NCI-H748 (cell line): ENCODE results near the gene ESR2.
"Not testable (repeated sequence)": the region's sequence is repeated elsewhere in the genome, so short reads cannot be mapped to it uniquely, and the experiment has no call there.

Experiments
- DNase-seq: peaks from one replicate; lab custom pipeline; 2025; ENCODE audit not compliant: unreplicated experiment; lab: John Stamatoyannopoulos, UW

ESR2 gene

GRCh38 chr14:64158608-64159007 is 135.6 kb downstream of the ESR2 start:
- no peak for DNase-seq

DNA sequence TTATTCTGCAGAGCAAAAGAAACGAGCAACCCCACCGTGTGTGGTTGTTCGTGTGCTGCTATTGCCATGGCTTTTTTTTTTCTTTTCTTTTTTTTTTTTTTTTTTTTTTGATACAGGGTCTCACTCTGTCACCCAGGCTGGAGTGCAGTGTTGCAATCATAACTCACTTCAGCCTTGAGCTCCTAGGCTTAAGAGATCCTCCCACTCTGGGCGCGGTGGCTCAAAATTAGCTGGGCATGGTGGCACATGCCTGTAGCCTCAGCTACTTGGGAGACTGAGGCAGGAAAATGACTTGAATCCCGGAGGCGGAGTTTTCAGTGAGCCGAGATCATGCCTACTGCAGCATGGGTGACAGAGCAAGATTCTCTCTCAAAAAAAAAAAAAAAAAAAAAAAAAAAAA is 144.2 kb downstream of the ESR2 start:
- no peak for DNase-seq

- DNase-seq: no peak
Measured at GRCh38 chr14:64147126-64147790, 146.9 kb downstream of the ESR2 start.

- DNase-seq: no peak
Measured at GRCh38 chr14:64137657-64138290, 156.4 kb downstream of the ESR2 start.

DNA sequence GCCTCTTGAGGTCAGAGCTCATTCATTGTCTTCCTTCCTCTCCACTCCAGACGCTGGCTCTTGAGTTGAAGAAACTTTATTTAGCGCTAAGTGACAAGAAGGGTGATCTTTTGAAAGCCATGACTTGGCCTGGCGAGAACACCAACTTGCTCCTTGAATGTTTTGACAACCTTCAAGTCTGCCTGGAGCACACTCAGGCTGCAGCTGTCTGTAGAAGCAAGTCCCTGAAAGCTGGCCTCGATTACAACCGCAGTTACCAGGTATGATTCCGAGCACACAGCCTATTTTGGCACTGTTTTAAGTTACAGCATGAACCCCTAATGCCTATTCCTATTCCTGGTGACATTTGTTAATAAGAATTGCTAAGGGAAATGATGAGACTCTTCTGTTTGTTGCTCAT is 167.6 kb downstream of the ESR2 start:
- DNase-seq: no peak

DNA sequence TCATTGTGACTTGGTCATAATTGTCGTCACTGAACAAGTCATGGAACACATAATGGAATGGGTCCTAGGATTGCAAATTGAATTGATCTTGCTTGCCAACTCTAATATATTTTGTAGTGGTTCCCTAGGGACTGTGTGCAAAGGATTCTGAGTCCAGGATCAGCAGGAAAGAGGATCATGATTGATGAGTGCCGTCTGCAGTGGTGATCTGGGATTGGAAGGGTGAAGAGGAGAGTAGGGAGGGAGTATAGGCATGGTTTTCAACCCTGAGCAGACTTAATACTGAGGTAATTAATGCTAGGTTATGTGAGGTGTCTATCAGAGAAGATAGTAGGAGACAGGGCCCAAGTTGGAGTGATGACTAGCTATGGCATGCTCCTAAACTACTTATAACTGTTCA is 168.9 kb downstream of the ESR2 start:
- DNase-seq: no peak

GRCh38 chr14:64123241-64123822 is 170.8 kb downstream of the ESR2 start:
- no peak for DNase-seq

GRCh38 chr14:64119980-64120379 is 174.2 kb downstream of the ESR2 start:
- DNase-seq: no peak

- no peak for DNase-seq
Measured at GRCh38 chr14:64119500-64119899, 174.7 kb downstream of the ESR2 start.

DNA sequence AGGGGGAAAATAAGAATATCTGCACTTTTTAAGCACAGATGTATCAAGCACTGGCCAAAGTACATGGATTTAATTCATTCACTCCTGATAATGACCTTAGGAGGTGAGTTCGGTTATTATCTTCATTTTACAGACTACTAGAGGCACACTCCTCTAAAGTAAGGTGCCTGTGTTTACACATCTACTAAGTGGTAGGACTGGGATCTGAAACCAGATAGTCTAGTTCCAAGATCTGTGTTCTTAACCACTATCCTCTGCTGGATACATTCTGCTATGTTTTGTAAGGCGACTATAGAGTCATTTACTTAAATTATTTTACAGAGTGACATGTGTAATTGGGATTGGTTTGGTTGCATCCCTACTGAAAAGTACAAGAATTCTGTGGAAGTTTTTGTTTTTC is 175.3 kb downstream of the ESR2 start:
- DNase-seq: no peak

GRCh38 chr14:64118403-64118742 is 175.8 kb downstream of the ESR2 start:
- not testable (repeated sequence) for DNase-seq

DNA sequence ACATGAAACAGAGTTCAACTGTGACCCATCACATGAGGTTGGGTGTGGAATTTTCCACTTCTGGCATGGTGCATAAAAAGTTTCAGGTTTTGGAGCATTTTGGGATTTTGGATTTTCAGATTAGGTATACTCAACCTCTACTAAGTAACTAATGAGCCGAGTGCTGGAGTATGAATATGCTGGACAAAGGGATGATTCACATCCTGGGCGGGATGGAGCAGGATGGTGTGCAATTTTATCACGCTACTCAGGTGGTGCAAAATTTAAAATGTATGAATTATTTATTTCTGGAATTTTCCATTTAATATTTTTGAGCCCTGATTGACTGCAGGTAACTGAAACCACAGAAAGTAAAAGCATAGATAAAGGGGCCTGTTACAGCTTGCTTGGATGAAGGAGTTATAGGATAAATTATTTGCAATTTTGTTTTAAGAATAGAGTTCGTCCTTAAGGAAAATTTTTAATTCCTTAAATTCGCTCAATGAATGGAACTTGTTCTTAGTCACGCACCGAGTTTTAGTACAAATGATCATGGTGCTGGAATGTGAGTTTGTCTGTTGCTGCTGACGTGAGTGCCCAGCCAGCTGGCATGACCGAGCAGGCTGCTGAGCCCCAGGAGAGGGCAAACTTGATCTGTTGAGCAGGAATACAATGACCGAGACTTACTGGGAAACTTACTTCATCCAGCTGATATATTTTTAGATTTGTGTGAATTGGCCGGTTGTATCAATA is 176.3 kb downstream of the ESR2 start:
- no peak for DNase-seq

DNA sequence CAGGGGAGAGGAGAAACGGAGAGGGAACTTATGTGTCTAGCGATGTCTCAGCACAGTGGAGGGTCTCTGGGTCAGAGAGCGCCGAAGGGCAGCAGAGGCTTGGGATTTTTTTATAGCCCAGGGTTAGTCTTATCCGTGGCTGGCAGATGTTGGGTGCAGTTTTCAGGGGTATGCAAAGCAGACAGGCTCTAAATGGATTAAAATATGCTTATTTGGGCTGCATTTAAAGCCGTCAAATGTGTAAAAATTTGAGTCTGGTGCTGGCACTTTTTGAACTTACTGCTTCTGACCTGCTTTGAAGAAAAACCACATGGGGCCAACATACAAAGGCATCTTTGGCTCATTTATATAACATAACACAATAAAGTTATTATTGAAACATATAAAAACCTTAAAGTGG is 178.8 kb downstream of the ESR2 start:
- no peak for DNase-seq

DNA sequence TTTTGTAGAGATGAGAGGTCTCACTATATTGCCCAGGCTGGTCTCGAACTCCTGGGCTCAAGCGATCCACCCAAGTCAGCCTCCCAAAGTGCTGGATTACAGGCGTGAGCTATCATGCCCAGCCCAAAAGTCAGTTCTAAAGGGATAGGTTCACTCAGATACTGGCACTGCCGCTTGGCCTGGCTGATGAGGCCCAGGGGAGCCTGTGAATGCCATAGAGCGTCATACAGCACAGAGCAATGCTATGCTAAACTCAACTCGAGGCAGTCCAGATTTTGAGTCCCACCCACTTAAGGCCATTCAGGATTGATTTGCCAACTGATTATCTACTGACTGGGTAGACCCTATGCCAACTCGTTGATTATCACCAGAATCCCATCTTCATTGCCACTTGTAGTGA is 179.4 kb downstream of the ESR2 start:
- DNase-seq: no peak

- DNase-seq: no peak
Measured at GRCh38 chr14:64114166-64114565, 180.0 kb downstream of the ESR2 start.

- no peak for DNase-seq
Measured at GRCh38 chr14:64112867-64113678, 181.1 kb downstream of the ESR2 start.

GRCh38 chr14:64110802-64111201 is 183.4 kb downstream of the ESR2 start:
- no peak for DNase-seq

DNA sequence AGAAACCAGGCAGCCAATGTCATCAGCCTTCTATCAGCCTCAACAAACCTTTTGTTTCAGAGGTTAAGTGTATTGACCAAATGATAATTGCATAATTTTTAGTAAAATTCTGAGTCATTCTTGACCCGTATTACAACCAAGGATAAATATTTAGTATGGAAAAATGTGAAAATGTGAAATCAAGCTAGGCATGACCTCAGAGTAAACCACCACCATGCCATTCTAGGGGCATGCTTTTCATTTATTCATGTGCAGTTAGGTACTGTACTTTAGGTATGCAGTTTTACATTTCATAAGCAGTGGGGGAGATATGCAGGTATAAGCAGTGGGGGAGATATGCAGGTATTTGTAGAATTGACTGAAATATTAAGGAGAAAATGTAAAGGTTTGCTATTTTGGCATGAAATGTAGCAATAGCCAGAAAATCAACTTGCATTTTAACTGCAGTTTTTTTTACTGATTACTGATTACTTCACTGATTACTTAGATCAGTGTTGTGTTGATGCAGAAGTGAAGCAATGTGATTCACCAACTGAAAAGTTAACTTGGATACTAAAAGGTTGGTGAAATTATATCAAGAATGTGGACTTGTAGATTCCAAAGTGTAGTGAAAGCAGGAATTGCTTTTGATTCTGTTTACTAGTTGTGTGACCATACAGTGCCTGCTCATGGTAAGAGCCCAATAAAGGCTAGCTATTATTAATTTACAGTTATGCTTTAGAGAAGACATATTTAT is 184.2 kb downstream of the ESR2 start:
- DNase-seq: no peak

GRCh38 chr14:64107438-64107837 is 186.7 kb downstream of the ESR2 start:
- DNase-seq: no peak

GRCh38 chr14:64098120-64098519 is 196.1 kb downstream of the ESR2 start:
- no peak for DNase-seq

DNA sequence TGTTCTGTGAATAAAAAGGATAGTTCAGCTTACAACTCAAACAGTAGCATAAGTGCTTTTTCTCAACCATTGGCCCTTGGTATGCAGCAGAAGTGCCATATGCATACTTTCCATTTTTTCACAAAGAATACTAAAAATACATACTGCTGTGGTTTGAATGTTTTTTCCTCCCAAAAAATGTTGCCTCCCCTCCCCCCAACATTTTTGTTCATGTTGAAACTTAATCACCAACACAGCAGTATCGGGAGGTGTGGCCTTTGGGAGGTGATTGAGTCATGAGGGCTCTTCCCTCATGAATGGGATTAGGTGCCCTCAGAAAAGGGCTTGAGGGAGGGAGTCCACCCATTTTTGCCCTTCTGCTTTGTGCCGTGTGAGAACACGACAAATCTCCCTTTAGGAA is 198.6 kb downstream of the ESR2 start:
- DNase-seq: no peak
